Ammon's horn (tissue), 1 donor: ENCODE measurements around the gene ADD1.
A peak's percentile ranks its signal among the peaks of the same experiment; 100 is the strongest.
"Not testable (repeated sequence)": the region's sequence is repeated elsewhere in the genome, so short reads cannot be mapped to it uniquely, and the experiment has no call there.

Source experiments
- DNase-seq: peaks from one replicate; pipeline ENCODE4 v3.0.0-alpha.2; 2016; ENCODE audit warnings: low spot score

ADD1 gene

GRCh38 chr4:2886161-2886560 lies 42.5 kb downstream of the ADD1 start:
- DNase-seq: no peak

- no peak for DNase-seq
Measured at GRCh38 chr4:2886622-2887021, 43.0 kb downstream of the ADD1 start.

- DNase-seq: no peak
Measured at GRCh38 chr4:2887343-2887742, 43.7 kb downstream of the ADD1 start.

GRCh38 chr4:2888886-2889285 lies 45.2 kb downstream of the ADD1 start:
- DNase-seq: no peak

- no peak for DNase-seq
Measured at GRCh38 chr4:2891294-2891693, 47.6 kb downstream of the ADD1 start.

- DNase-seq: peak; percentile 45
Measured at GRCh38 chr4:2893772-2894171, 50.1 kb downstream of the ADD1 start.

- no peak for DNase-seq
Measured at GRCh38 chr4:2898001-2898400, 54.4 kb downstream of the ADD1 start.

GRCh38 chr4:2900741-2901140 lies 57.1 kb downstream of the ADD1 start:
- no peak for DNase-seq

- DNase-seq: no peak
Measured at GRCh38 chr4:2901186-2901585, 57.5 kb downstream of the ADD1 start.

- no peak for DNase-seq
Measured at GRCh38 chr4:2902126-2902525, 58.5 kb downstream of the ADD1 start.

GRCh38 chr4:2905544-2905943 lies 61.9 kb downstream of the ADD1 start:
- DNase-seq: no peak

GRCh38 chr4:2906218-2906617 lies 62.6 kb downstream of the ADD1 start:
- no peak for DNase-seq

GRCh38 chr4:2907226-2907625 lies 63.6 kb downstream of the ADD1 start:
- DNase-seq: no peak

GRCh38 chr4:2907706-2908293 lies 64.2 kb downstream of the ADD1 start:
- no peak for DNase-seq

GRCh38 chr4:2908686-2909085 lies 65.0 kb downstream of the ADD1 start:
- no peak for DNase-seq

GRCh38 chr4:2909583-2909982 lies 65.9 kb downstream of the ADD1 start:
- DNase-seq: no peak

- DNase-seq: no peak
Measured at GRCh38 chr4:2910409-2910808, 66.8 kb downstream of the ADD1 start.

- DNase-seq: no peak
Measured at GRCh38 chr4:2911868-2912267, 68.2 kb downstream of the ADD1 start.

- DNase-seq: no peak
Measured at GRCh38 chr4:2913168-2913567, 69.5 kb downstream of the ADD1 start.

- DNase-seq: no peak
Measured at GRCh38 chr4:2914256-2915126, 70.8 kb downstream of the ADD1 start.

GRCh38 chr4:2915789-2916188 lies 72.1 kb downstream of the ADD1 start:
- no peak for DNase-seq

GRCh38 chr4:2916696-2917095 lies 73.1 kb downstream of the ADD1 start:
- not testable (repeated sequence) for DNase-seq

- DNase-seq: not testable (repeated sequence)
Measured at GRCh38 chr4:2918300-2918699, 74.7 kb downstream of the ADD1 start.

GRCh38 chr4:2918714-2919113 lies 75.1 kb downstream of the ADD1 start:
- DNase-seq: not testable (repeated sequence)
